Neural crest cell (in vitro differentiated cells): Measurements from ENCODE around the gene CRACR2B. TPM values are rescaled to one million over a fixed set of nuclear protein-coding genes. Genes with fewer than 3 reads are reported as not detected.
A peak's percentile ranks its signal among the peaks of the same experiment; 100 is the strongest.

ENCODE experiments used
- DNase-seq: peaks from one replicate; pipeline ENCODE4 v3.0.0; 2021; ENCODE audit warnings: low read depth, mixed read lengths, low spot score
- H3K27ac Mint-ChIP-seq: one replicate; pipeline ENCODE4 v1.8.0; 2021; ENCODE audit warnings: mild to moderate bottlenecking, mixed read lengths; ENCODE audit not compliant: unreplicated experiment
- H3K27me3 Mint-ChIP-seq: 2 replicates; pipeline ENCODE4 v1.8.0; 2021; ENCODE audit warnings: low read depth, mild to moderate bottlenecking, mixed read lengths
- H3K36me3 Mint-ChIP-seq: 2 replicates; pipeline ENCODE4 v1.8.0; 2021; ENCODE audit warnings: low read depth, mild to moderate bottlenecking, mixed read lengths
- H3K4me1 Mint-ChIP-seq: 2 replicates; pipeline ENCODE4 v1.8.0; 2021; ENCODE audit warnings: mixed read lengths
- H3K4me3 Mint-ChIP-seq: one replicate; pipeline ENCODE4 v1.8.0; 2021; ENCODE audit warnings: mild to moderate bottlenecking, mixed read lengths
- H3K9me3 Mint-ChIP-seq: 2 replicates; pipeline ENCODE4 v1.8.0; 2021; ENCODE audit warnings: mixed read lengths
- CTCF ChIP-seq: fragments of 200-600 bp; sonication (generic); conservative IDR thresholded peaks from 2 replicates; pipeline ENCODE4 v1.5.0; 2021; ENCODE audit warnings: antibody characterized with exemption, mild to moderate bottlenecking
- total RNA-seq: library from RNA; stranded (reverse); gene quantifications from 2 replicates; pipeline ENCODE4 v1.2.1, GENCODE V29; 2021

Gene CRACR2B
- total RNA-seq, 1 donor from 2014 or later = 2.7 TPM

DNA sequence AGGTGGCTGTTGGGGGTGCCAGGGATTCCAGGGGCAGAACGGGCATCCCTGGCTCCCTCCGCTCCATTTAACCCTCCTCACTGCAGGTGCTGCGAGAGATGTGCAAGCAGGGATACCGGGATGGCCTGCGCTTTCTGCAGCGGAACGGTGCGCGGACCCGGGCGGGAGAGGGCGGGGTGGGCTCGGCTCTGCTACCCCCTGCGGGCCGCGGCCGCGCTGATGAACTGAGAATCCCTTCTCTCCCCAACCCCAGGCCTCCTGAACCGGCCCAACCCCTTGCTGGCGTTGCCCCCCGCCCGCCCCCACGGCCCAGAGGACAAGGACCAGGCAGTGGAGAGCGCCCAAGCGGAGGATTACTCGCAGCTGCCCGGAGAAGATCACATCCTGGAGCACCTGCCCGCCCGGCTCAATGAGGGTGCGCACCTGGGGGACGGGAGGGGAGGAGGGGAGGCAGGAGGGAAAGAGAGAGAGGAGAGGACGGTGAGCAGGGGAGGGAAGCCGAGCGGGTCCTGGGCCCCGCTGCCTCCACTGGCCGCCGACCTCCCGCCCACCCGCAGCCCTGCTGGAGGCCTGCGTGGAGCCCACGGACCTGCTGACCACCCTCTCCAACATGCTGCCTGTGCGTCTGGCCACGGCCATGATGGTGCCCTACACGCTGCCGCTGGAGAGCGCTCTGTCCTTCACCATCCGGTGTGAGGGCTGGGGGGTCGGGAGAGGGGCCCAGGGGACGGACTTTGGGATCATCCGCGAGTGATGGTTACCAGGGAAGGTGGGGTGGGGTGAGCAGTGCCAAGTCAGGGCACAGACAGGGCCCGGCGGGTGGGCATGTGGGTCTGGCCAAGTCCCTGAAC lies 4.1 kb upstream of the CRACR2B start:
- DNase-seq = no peak
- Mint-ChIP-seq H3K36me3 (no peaks in the 10 kb centered on the region), H3K27ac (no peak overlapping the region), H3K4me3 (no peak overlapping the region), H3K27me3 (peaks cover 23% of the 10 kb centered on the region), H3K9me3 (no peaks in the 10 kb centered on the region), H3K4me1 (peaks cover 12% of the 10 kb centered on the region)
- no peak for TF ChIP-seq CTCF

- no peak for DNase-seq
- Mint-ChIP-seq H3K27ac (no peak overlapping the region), H3K4me3 (no peak overlapping the region), H3K9me3 (no peaks in the 10 kb centered on the region), H3K27me3 (peaks cover 30% of the 10 kb centered on the region), H3K36me3 (no peaks in the 10 kb centered on the region), H3K4me1 (peaks cover 18% of the 10 kb centered on the region)
- no peak for TF ChIP-seq CTCF
Measured at GRCh38 chr11:824292-824880, 3.3 kb upstream of the CRACR2B start.

DNA sequence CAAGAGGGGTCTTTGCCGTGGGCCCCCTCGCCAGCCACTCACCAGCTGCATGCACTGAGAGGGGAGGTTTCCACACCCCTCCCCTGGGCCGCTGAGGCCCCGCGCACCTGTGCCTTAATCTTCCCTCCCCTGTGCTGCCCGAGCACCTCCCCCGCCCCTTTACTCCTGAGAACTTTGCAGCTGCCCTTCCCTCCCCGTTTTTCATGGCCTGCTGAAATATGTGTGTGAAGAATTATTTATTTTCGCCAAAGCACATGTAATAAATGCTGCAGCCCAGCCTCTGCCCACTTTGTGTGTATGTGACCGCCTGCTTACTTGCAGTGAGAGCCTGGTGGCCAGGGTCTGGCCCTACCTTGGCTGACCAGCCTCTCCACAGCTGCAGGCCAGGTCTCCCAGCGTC lies 2.8 kb upstream of the CRACR2B start:
- no peak overlapping the region for H3K27ac Mint-ChIP-seq
- no peaks in the 10 kb centered on the region for H3K9me3 Mint-ChIP-seq
- no peaks in the 10 kb centered on the region for H3K36me3 Mint-ChIP-seq
- no peak overlapping the region for H3K4me3 Mint-ChIP-seq
- TF ChIP-seq CTCF = no peak
- peaks cover 21% of the 10 kb centered on the region for H3K4me1 Mint-ChIP-seq
- DNase-seq = no peak
- peaks cover 36% of the 10 kb centered on the region for H3K27me3 Mint-ChIP-seq

DNA sequence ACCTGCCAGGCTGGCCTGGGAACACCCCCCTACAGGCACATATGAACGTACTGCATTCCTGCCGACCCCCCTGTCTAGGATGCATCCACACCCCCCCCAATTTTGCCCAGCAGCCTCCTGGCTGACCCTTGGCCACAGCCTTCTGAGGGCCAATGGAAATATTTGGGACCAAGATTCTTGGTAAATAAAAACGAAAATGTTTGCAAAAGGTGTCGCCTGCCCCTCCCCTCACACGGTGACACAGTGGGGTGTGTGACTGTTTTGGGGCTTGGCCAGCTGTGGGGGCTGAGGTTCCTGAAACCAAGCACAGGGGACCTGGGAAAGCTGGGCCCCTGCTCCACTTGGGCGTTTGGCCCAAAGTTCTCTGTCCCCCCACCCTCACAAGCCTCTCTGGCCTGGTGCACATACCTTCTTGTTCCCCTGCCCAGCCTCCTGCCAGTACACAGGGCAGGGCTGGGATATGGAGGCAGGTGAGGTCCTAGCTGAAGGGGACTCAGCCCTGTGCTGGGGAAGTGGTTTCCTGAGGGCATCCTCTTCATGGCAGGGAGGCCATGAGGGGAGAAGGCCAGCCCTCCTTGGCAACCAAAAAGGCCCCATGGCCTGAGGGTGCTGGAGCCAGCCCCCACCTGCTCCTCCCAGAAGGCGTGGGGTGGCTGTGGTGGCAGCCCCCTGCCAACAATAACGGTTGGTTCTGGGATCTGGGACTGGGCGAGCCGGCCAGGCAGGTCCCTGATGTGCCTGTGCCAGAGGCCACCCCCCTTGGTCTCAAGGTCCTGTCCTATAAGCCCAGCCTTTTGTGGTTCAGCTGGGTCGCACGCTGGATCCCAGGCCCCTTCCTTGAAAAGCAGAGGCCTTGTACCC lies 2.1 kb upstream of the CRACR2B start:
- H3K27ac Mint-ChIP-seq = no peak overlapping the region
- no peak for TF ChIP-seq CTCF
- no peaks in the 10 kb centered on the region for H3K36me3 Mint-ChIP-seq
- peaks cover 42% of the 10 kb centered on the region for H3K27me3 Mint-ChIP-seq
- no peak for DNase-seq
- H3K4me3 Mint-ChIP-seq = no peak overlapping the region
- H3K9me3 Mint-ChIP-seq = no peaks in the 10 kb centered on the region
- H3K4me1 Mint-ChIP-seq = peaks cover 21% of the 10 kb centered on the region

DNA sequence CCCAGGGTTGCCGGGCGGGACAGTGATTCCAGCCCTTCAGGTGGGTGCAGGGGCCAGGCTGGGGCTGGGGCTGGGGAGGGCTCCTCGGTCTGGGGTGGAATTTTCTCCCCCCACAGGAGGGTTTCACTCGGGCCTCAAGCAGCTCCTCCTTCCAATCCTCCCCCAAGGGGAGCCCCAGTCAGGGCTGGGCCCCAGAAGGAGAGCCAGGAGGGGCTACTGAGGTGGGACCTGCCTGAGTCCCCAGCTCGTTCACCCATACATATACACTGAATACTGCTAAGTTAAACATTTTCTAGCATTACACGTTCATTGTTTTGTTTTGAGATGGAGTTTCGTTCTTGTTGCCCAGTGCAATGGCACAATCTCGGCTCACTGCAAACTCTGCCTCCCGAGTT lies 1.5 kb upstream of the CRACR2B start:
- Mint-ChIP-seq H3K27me3 (peaks cover 47% of the 10 kb centered on the region), H3K4me3 (peak overlapping the region; percentile 73), H3K4me1 (peaks cover 21% of the 10 kb centered on the region), H3K27ac (no peak overlapping the region), H3K9me3 (no peaks in the 10 kb centered on the region), H3K36me3 (no peaks in the 10 kb centered on the region)
- no peak for TF ChIP-seq CTCF
- DNase-seq = no peak
